Common myeloid progenitor, CD34-positive (primary cell): ENCODE measurements around the gene ARHGAP15.

Experiments used
- CTCF ChIA-PET: fragments of 350-600 bp; sonication (Branson Sonifier 250); formaldehyde crosslinking; loops from one replicate; lab custom pipeline; 2021; ENCODE audit warnings: antibody characterized with exemption; lab: Charles Lee
- POLR2A ChIA-PET: fragments of 350-600 bp; sonication (Branson Sonifier 250); formaldehyde crosslinking; loops from one replicate; lab custom pipeline; 2021; ENCODE audit warnings: antibody characterized with exemption; lab: Charles Lee
- DNase-seq, 3 donors: peaks; one replicate each; pipeline versions ENCODE4 v3.0.0 to v3.0.0-alpha.2; 2013
- H3K27ac ChIP-seq, 2 experiments: 1 replicate in 1 of 2; 2 replicates in 1 of 2; pipeline ENCODE4 v1.7.0; 2013; ENCODE audit warnings: inconsistent platforms in 2 of 2, low read length in 2 of 2, mild to moderate bottlenecking in 2 of 2, low read depth in 1 of 2, moderate library complexity in 1 of 2; ENCODE audit not compliant: severe bottlenecking in 2 of 2, insufficient read depth in 1 of 2, poor library complexity in 1 of 2
- H3K27me3 ChIP-seq, 5 experiments: replicated peaks in 2 of 5; 1 replicate in 3 of 5; 2 replicates in 2 of 5; pipeline versions ENCODE4 v1.6.1 to v1.7.0; 2013; ENCODE audit warnings: low read length in 4 of 5, mild to moderate bottlenecking in 2 of 5, moderate library complexity in 2 of 5, inconsistent platforms in 1 of 5; ENCODE audit not compliant: insufficient read depth in 5 of 5, control insufficient read depth in 4 of 5
- H3K36me3 ChIP-seq, 4 experiments: 1 replicate in 2 of 4; 2 replicates in 2 of 4; pipeline versions ENCODE4 v1.6.1 to v1.7.0; 2013; ENCODE audit warnings: low read length in 3 of 4, control low read depth in 1 of 4, mild to moderate bottlenecking in 1 of 4; ENCODE audit not compliant: control insufficient read depth in 4 of 4, insufficient read depth in 4 of 4
- H3K4me1 ChIP-seq, 4 experiments: 1 replicate in 3 of 4; 2 replicates in 1 of 4; pipeline versions ENCODE4 v1.6.1 to v1.7.1; 2013; ENCODE audit warnings: low read length in 3 of 4, mild to moderate bottlenecking in 3 of 4, control low read depth in 1 of 4, inconsistent platforms in 1 of 4, moderate library complexity in 1 of 4; ENCODE audit not compliant: control insufficient read depth in 4 of 4, insufficient read depth in 4 of 4; ENCODE audit errors: control extremely low read depth in 1 of 4
- H3K4me3 ChIP-seq, 7 experiments: 1 replicate in 4 of 7; 2 replicates in 3 of 7; pipeline versions ENCODE4 v1.5.1 to v1.7.0; 2013; ENCODE audit warnings: mild to moderate bottlenecking in 7 of 7, low read length in 6 of 7, moderate library complexity in 6 of 7, inconsistent platforms in 2 of 7, low read depth in 2 of 7, control low read depth in 1 of 7; ENCODE audit not compliant: insufficient read depth in 4 of 7, control insufficient read depth in 1 of 7; ENCODE audit errors: extremely low read depth in 1 of 7
- H3K9me3 ChIP-seq, 5 experiments: 1 replicate in 4 of 5; 2 replicates in 1 of 5; pipeline versions ENCODE4 v1.6.1 to v1.7.1; 2013; ENCODE audit warnings: low read length in 4 of 5, mild to moderate bottlenecking in 2 of 5, inconsistent platforms in 1 of 5, low read depth in 1 of 5, moderate library complexity in 1 of 5; ENCODE audit not compliant: control insufficient read depth in 4 of 5, insufficient read depth in 2 of 5; ENCODE audit errors: control extremely low read depth in 1 of 5
- WGBS: methylation state at CpG from one replicate; pipeline ENCODE4 v1.1.5; 2013; ENCODE audit not compliant: insufficient coverage; 5-methylcytosine and 5-hydroxymethylcytosine counted together

The ARHGAP15 gene

GRCh38 chr2:143560724-143561123, 431.5 kb downstream of the ARHGAP15 start:
- H3K4me3 ChIP-seq: no peak overlapping the region
- no peak for DNase-seq
- peaks cover 18 to 49% (median 29%) of the 10 kb centered on the region in 4 experiments for H3K36me3 ChIP-seq
- H3K9me3 ChIP-seq: no peaks in the 10 kb centered on the region
- 97% methylated on average over 3 of the region's 7 CpGs for WGBS
- no peak overlapping the region for H3K27ac ChIP-seq
- H3K27me3 ChIP-seq: no peaks in the 10 kb centered on the region
- H3K4me1 ChIP-seq: no peaks in the 10 kb centered on the region
- ChIA-PET CTCF (interaction anchor here (0.8 kb wide), 1 partner anchor 27 kb away, joined by 3 read pairs; no protein-coding TSS in a partner anchor), POLR2A (no interaction called here)

DNA sequence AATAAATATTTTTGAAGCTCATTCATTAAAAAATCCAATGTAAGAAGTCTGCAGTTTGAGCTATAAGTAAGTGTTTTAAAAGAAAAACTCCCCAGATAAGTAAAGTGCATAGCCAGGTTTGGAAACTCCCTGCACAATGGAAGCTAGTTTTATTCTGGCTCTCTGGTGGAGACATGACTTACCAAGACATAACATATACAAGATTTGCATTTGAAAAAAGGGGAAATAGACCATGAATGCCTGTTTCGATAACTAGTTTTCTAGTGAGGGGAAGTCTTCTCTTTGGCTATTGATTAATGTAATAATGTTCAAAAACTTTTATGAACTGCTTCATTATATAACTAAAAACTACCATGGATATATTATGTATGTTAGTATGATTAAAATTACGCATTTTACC, 435.2 kb downstream of the ARHGAP15 start:
- no peaks in the 10 kb centered on the region for H3K27me3 ChIP-seq
- peaks cover 18 to 35% (median 29%) of the 10 kb centered on the region in 4 experiments for H3K36me3 ChIP-seq
- no CpG with 5 or more reads among the region's 2 CpGs for WGBS
- H3K4me1 ChIP-seq: peaks cover 0 to 2% (median 0%) of the 10 kb centered on the region in 4 experiments
- peaks cover 0 to 5% (median 0%) of the 10 kb centered on the region in 5 experiments for H3K9me3 ChIP-seq
- ChIA-PET CTCF (no interaction called here), POLR2A (no interaction called here)
- H3K4me3 ChIP-seq: no peak overlapping the region
- DNase-seq: no peak
- no peak overlapping the region for H3K27ac ChIP-seq

GRCh38 chr2:143571747-143572146, 442.5 kb downstream of the ARHGAP15 start:
- Histone ChIP-seq H3K4me3 (no peak overlapping the region), H3K4me1 (peaks cover 0 to 2% (median 0%) of the 10 kb centered on the region in 4 experiments), H3K9me3 (peaks cover 0 to 2% (median 0%) of the 10 kb centered on the region in 5 experiments), H3K27me3 (no peaks in the 10 kb centered on the region), H3K36me3 (peaks cover 2 to 14% (median 9%) of the 10 kb centered on the region in 4 experiments), H3K27ac (no peak overlapping the region)
- ChIA-PET CTCF (no interaction called here), POLR2A (no interaction called here)
- WGBS: no CpG with 5 or more reads among the region's 1 CpG
- DNase-seq: no peak

GRCh38 chr2:143572421-143572820, 443.2 kb downstream of the ARHGAP15 start:
- Histone ChIP-seq H3K27me3 (no peaks in the 10 kb centered on the region), H3K27ac (no peak overlapping the region), H3K9me3 (peaks cover 0 to 2% (median 0%) of the 10 kb centered on the region in 5 experiments), H3K4me1 (peaks cover 0 to 2% (median 0%) of the 10 kb centered on the region in 4 experiments), H3K4me3 (no peak overlapping the region), H3K36me3 (peaks cover 2 to 9% (median 4%) of the 10 kb centered on the region in 4 experiments)
- POLR2A ChIA-PET: no interaction called here
- no peak for DNase-seq
- CTCF ChIA-PET: no interaction called here
- 100% methylated on average over 1 of the region's 4 CpGs for WGBS

GRCh38 chr2:143574069-143574468, 444.9 kb downstream of the ARHGAP15 start:
- Histone ChIP-seq H3K36me3 (peaks cover 0 to 5% (median 2%) of the 10 kb centered on the region in 4 experiments), H3K27ac (no peak overlapping the region), H3K27me3 (no peaks in the 10 kb centered on the region), H3K9me3 (no peaks in the 10 kb centered on the region), H3K4me3 (no peak overlapping the region), H3K4me1 (peaks cover 0 to 2% (median 0%) of the 10 kb centered on the region in 4 experiments)
- WGBS: no CpG with 5 or more reads among the region's 1 CpG
- POLR2A ChIA-PET: no interaction called here
- no peak for DNase-seq
- CTCF ChIA-PET: no interaction called here

- ChIA-PET POLR2A (no interaction called here), CTCF (interaction anchor here (0.7 kb wide), 1 partner anchor 9 kb away, joined by 5 read pairs; no protein-coding TSS in a partner anchor)
- peaks cover 0 to 5% (median 2%) of the 10 kb centered on the region in 4 experiments for H3K36me3 ChIP-seq
- H3K9me3 ChIP-seq: no peaks in the 10 kb centered on the region
- no peak overlapping the region for H3K27ac ChIP-seq
- no peak overlapping the region for H3K4me3 ChIP-seq
- 100% methylated on average over 1 of the region's 3 CpGs for WGBS
- peak in 1 of 3 donors; percentile 2 for DNase-seq
- no peaks in the 10 kb centered on the region for H3K27me3 ChIP-seq
- H3K4me1 ChIP-seq: no peaks in the 10 kb centered on the region
Measured at GRCh38 chr2:143575340-143575739, 446.1 kb downstream of the ARHGAP15 start.

- ChIA-PET POLR2A (no interaction called here), CTCF (no interaction called here)
Measured at GRCh38 chr2:143577489-143577888, 448.3 kb downstream of the ARHGAP15 start.

More at GRCh38 chr2:143577489-143577888, 448.3 kb downstream of the ARHGAP15 start:
- H3K4me3 ChIP-seq: no peak overlapping the region
- no peaks in the 10 kb centered on the region for H3K9me3 ChIP-seq
- no peak overlapping the region for H3K27ac ChIP-seq
- peaks cover 0 to 2% (median 0%) of the 10 kb centered on the region in 4 experiments for H3K36me3 ChIP-seq
- H3K4me1 ChIP-seq: peaks cover 4 to 7% (median 5%) of the 10 kb centered on the region in 4 experiments
- 100% methylated on average over 2 of the region's 2 CpGs for WGBS
- no peak for DNase-seq
- no peaks in the 10 kb centered on the region for H3K27me3 ChIP-seq
